H4 (cell line): ENCODE measurements around the gene SNAPIN. TPM values are rescaled to one million over a fixed set of nuclear protein-coding genes. Genes with fewer than 3 reads are reported as not detected.

Experiments used
- DNase-seq: peaks from one replicate; pipeline ENCODE4 v3.0.0-alpha.2; 2015; ENCODE audit warnings: low spot score
- total RNA-seq: library from RNA; depleted of rRNA; stranded (reverse); fragments of >200 nt; shearing (Covaris generic); gene quantifications from 2 replicates; pipeline ENCODE4 v1.2.3, GENCODE V29; 2014; rRNA removed

The SNAPIN gene
- total RNA-seq: 82.5 and 98.7 TPM in 2 replicates

GRCh38 chr1:153658400-153659174 lies at the start of gene SNAPIN:
Gene SNAPIN (plus strand): TSS chr1:153658703. CDS start chr1:153658744, 41 bp downstream.
- peak; percentile 78 for DNase-seq

- DNase-seq: peak; percentile 90
Measured at GRCh38 chr1:153608742-153609584, 49.5 kb upstream of the SNAPIN start.

GRCh38 chr1:153609585-153609907 lies 49.0 kb upstream of the SNAPIN start:
- DNase-seq: no peak

GRCh38 chr1:153610334-153610733 lies 48.2 kb upstream of the SNAPIN start:
- DNase-seq: no peak

DNA sequence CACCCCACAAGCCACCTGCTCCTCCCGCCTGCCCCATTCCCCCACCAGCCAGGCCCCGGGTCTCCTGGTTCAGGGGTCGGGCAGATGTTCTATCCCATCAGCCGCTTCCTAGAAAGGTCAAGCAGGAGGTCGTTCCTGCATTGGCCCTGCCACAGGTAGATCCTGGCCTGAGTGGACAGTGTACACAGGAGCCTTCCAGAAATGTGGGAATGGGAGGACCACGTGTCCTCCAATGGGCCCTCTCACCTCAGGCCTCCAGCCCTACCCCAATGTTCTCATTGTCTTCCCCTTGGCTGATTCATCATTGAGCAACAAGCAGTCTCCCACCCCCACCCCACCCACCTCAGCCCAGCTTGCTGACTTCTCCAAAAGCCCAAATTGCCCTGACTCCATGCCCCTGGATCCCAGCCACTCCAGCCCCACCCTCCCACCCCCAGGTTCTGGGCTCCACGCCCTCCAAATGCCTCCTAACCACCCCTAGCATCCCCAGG lies 47.6 kb upstream of the SNAPIN start:
- DNase-seq: no peak

- no peak for DNase-seq
Measured at GRCh38 chr1:153611356-153611755, 47.1 kb upstream of the SNAPIN start.

GRCh38 chr1:153612111-153612754 lies 46.3 kb upstream of the SNAPIN start:
- DNase-seq: no peak

DNA sequence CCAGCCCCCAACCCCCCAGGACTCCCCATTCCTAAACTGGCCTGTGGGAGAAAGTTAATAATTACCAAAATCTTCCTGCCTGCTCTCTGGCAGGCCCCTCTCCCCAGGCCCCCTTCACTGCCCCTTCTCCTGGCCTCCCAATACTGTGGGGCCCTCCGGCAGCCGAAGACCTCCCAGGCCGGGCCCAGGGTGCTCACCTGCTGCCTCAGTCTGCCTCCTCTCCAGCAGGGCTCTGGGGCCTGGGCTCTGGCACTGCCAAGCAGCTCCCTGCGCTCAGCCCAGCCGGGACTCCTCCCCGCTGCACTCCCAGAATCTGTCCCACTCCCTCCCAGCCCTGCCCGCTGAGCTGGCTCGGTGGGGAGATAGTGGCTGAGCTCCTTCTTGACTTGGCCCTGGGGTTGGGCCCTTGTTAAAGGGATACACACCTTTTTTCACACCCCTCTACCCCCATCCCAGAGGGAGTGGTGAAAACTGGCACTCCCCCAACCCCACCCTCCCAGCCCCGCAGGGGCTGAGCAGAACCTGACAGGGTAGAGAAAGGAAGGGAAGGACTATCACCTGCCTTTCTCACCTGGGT lies 45.7 kb upstream of the SNAPIN start, which contains the start of gene S100A16:
Gene S100A16, minus strand, starts transcription at position 383 of the 577 bp plus-strand sequence. CDS start 4,986 bp downstream, outside the sequence.
- DNase-seq: no peak

- DNase-seq: no peak
Measured at GRCh38 chr1:153613406-153613805, 45.1 kb upstream of the SNAPIN start.

GRCh38 chr1:153614189-153614900 lies 44.2 kb upstream of the SNAPIN start:
- no peak for DNase-seq

GRCh38 chr1:153614906-153615305 lies 43.6 kb upstream of the SNAPIN start:
- DNase-seq: no peak

GRCh38 chr1:153615406-153615805 lies 43.1 kb upstream of the SNAPIN start:
- DNase-seq: no peak

- DNase-seq: no peak
Measured at GRCh38 chr1:153616144-153616916, 42.2 kb upstream of the SNAPIN start, which contains the start of gene S100A14. Gene S100A14 (minus strand): TSS chr1:153616325. CDS start chr1:153615858, 467 bp downstream.

- no peak for DNase-seq
Measured at GRCh38 chr1:153616917-153617311, 41.6 kb upstream of the SNAPIN start.

GRCh38 chr1:153617663-153618062 lies 40.8 kb upstream of the SNAPIN start:
- no peak for DNase-seq

GRCh38 chr1:153619171-153619570 lies 39.3 kb upstream of the SNAPIN start:
- no peak for DNase-seq

GRCh38 chr1:153623101-153623500 lies 35.4 kb upstream of the SNAPIN start:
- no peak for DNase-seq

- DNase-seq: no peak
Measured at GRCh38 chr1:153624965-153625611, 33.4 kb upstream of the SNAPIN start.

DNA sequence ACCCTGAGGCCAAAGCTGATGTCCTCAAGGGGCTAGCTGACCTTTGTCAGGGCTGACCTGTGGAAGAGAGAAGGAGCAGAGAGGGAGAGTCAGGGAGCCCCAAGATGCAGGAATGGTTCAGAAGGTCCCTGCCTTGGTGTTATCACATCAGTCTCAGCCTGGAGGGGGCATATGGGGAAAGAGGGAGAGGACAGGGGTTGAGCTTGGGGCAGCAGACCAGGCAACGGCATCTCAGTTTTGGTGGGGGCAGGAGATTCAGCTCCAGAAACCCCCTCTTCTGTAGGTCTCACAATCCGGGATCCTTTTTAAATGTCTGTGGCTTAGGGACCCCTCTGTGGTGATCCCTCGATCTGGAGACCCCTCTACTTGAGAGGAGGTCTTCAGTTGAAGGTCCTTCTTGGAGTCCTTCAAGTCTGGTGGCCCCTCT lies 32.0 kb upstream of the SNAPIN start:
- no peak for DNase-seq
